ENCODE data around the gene ANO7. TPM values are rescaled to one million over a fixed set of nuclear protein-coding genes. Genes with fewer than 3 reads are reported as not detected.

Gene ANO7
- total RNA-seq, 3 donors from 2014 or later (not counting 1 experiment from before 2014, with no cell fraction given), result 0.97 to 1.4 (median 1.1) TPM

DNA sequence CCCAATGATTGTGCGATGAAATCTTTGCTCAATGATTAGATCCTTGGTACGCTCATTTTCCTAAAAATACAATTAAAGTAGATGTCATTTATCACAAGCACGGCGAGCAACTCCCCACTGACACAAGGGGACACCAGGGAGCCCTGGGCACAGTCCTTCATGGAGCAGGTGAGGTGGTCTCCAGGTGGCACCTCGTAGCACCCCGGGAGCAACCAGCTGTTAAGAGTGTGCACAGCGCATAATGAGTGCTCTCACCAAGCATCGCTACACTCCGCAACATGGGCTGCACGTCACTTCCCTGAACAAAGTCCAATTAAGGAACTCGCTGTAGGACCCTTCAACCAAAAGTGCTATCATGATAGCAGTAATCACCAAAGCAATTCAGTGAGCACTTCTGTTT lies 59.8 kb downstream of the ANO7 start:
- H3K4me1 Mint-ChIP-seq, result no peaks in the 10 kb centered on the region
- intact Hi-C loops (cut with micrococcal nuclease), result no loop called here
- H3K9me3 Mint-ChIP-seq, result no peaks in the 10 kb centered on the region
- peaks cover 33% of the 10 kb centered on the region for H3K36me3 Mint-ChIP-seq
- Histone ChIP-seq H3K36me3 (ENCODE audit: control insufficient read depth, insufficient read depth, low read length) (peaks cover 89% of the 10 kb centered on the region), H3K4me1 (ENCODE audit: control insufficient read depth, insufficient read depth, low read length) (no peaks in the 10 kb centered on the region), H3K27ac (ENCODE audit: low read length) (no peak overlapping the region), H3K4me3 (ENCODE audit: low read length) (no peak overlapping the region), H3K27me3 (ENCODE audit: control insufficient read depth, insufficient read depth, low read length) (no peaks in the 10 kb centered on the region), H3K9me3 (ENCODE audit: control insufficient read depth, insufficient read depth, low read length) (no peaks in the 10 kb centered on the region)
- no peaks in the 10 kb centered on the region for H3K27me3 Mint-ChIP-seq (ENCODE audit: low read depth in 2 of 2)
- TF ChIP-seq, protein P1, sequence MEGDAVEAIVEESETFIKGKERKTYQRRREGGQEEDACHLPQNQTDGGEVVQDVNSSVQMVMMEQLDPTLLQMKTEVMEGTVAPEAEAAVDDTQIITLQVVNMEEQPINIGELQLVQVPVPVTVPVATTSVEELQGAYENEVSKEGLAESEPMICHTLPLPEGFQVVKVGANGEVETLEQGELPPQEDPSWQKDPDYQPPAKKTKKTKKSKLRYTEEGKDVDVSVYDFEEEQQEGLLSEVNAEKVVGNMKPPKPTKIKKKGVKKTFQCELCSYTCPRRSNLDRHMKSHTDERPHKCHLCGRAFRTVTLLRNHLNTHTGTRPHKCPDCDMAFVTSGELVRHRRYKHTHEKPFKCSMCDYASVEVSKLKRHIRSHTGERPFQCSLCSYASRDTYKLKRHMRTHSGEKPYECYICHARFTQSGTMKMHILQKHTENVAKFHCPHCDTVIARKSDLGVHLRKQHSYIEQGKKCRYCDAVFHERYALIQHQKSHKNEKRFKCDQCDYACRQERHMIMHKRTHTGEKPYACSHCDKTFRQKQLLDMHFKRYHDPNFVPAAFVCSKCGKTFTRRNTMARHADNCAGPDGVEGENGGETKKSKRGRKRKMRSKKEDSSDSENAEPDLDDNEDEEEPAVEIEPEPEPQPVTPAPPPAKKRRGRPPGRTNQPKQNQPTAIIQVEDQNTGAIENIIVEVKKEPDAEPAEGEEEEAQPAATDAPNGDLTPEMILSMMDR (IDR thresholded peaks at IDR 0.05), result no peak
- H3K27ac Mint-ChIP-seq, result no peak overlapping the region
- no peak overlapping the region for H3K4me3 Mint-ChIP-seq
- 99% methylated on average over 11 of the region's 11 CpGs for WGBS (ENCODE audit: insufficient coverage)
- no peak for DNase-seq
- no peak for ATAC-seq

DNA sequence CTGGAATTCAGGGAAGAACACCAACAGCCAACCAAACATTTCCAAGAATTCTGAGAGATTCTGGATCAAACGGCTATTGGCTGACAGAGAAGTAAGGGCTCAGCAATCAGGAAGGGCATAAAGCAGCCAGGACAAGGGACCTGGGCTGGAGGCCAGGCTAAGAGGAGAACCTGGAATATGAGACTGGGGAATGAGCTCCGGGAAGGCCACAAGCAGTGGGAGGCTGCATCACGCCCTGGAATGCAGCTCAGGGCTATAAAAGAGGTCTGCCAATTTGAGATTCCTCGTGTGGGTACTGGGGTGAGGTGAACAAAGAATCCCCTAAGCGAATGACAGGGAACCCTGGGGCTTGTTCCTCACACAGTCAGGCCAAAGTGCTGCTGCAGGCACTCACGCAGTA lies 60.4 kb downstream of the ANO7 start:
- Mint-ChIP-seq H3K27ac (no peak overlapping the region), H3K4me3 (no peak overlapping the region), H3K4me1 (no peaks in the 10 kb centered on the region), H3K9me3 (no peaks in the 10 kb centered on the region), H3K36me3 (peaks cover 29% of the 10 kb centered on the region), H3K27me3 (ENCODE audit: low read depth in 2 of 2) (no peaks in the 10 kb centered on the region)
- Histone ChIP-seq H3K4me1 (ENCODE audit: control insufficient read depth, insufficient read depth, low read length) (no peaks in the 10 kb centered on the region), H3K27me3 (ENCODE audit: control insufficient read depth, insufficient read depth, low read length) (no peaks in the 10 kb centered on the region), H3K9me3 (ENCODE audit: control insufficient read depth, insufficient read depth, low read length) (no peaks in the 10 kb centered on the region), H3K27ac (ENCODE audit: low read length) (no peak overlapping the region), H3K36me3 (ENCODE audit: control insufficient read depth, insufficient read depth, low read length) (peaks cover 89% of the 10 kb centered on the region), H3K4me3 (ENCODE audit: low read length) (no peak overlapping the region)
- intact Hi-C loops (cut with micrococcal nuclease), result no loop called here
- TF ChIP-seq, protein P1 (IDR thresholded peaks at IDR 0.05), result no peak
- DNase-seq, result no peak
- WGBS (ENCODE audit: insufficient coverage), result 96% methylated on average over 6 of the region's 6 CpGs
- ATAC-seq, result no peak

DNA sequence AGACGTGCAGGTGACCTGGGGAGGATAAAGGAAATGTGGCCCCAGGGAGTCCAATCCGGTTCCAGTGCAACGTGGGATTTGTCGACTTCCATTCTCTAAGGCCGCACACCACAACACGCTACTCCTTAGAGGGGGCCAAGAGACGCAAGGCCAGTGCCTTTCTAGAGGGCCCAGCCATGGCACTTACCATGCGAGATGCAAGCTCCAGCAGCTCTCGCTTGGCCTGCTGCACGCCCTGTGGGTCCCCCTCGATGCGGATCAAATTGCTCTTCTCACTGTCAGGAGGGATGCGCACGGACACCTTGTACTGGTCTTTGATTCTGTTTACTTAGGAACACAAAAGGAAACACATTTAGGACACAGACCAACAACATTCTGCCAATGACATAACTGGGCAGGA lies 61.2 kb downstream of the ANO7 start:
- Histone ChIP-seq H3K9me3 (ENCODE audit: control insufficient read depth, insufficient read depth, low read length) (no peaks in the 10 kb centered on the region), H3K36me3 (ENCODE audit: control insufficient read depth, insufficient read depth, low read length) (peaks cover 87% of the 10 kb centered on the region), H3K27me3 (ENCODE audit: control insufficient read depth, insufficient read depth, low read length) (no peaks in the 10 kb centered on the region), H3K4me1 (ENCODE audit: control insufficient read depth, insufficient read depth, low read length) (no peaks in the 10 kb centered on the region), H3K4me3 (ENCODE audit: low read length) (no peak overlapping the region), H3K27ac (ENCODE audit: low read length) (no peak overlapping the region)
- Mint-ChIP-seq H3K4me3 (no peak overlapping the region), H3K27me3 (ENCODE audit: low read depth in 2 of 2) (no peaks in the 10 kb centered on the region), H3K27ac (no peak overlapping the region), H3K4me1 (no peaks in the 10 kb centered on the region), H3K36me3 (peaks cover 22% of the 10 kb centered on the region), H3K9me3 (no peaks in the 10 kb centered on the region)
- intact Hi-C loops (cut with micrococcal nuclease), result no loop called here
- DNase-seq, result no peak
- TF ChIP-seq, protein P1 (IDR thresholded peaks at IDR 0.05), result no peak
- no peak for ATAC-seq
- 97% methylated on average over 14 of the region's 14 CpGs for WGBS (ENCODE audit: insufficient coverage)

DNA sequence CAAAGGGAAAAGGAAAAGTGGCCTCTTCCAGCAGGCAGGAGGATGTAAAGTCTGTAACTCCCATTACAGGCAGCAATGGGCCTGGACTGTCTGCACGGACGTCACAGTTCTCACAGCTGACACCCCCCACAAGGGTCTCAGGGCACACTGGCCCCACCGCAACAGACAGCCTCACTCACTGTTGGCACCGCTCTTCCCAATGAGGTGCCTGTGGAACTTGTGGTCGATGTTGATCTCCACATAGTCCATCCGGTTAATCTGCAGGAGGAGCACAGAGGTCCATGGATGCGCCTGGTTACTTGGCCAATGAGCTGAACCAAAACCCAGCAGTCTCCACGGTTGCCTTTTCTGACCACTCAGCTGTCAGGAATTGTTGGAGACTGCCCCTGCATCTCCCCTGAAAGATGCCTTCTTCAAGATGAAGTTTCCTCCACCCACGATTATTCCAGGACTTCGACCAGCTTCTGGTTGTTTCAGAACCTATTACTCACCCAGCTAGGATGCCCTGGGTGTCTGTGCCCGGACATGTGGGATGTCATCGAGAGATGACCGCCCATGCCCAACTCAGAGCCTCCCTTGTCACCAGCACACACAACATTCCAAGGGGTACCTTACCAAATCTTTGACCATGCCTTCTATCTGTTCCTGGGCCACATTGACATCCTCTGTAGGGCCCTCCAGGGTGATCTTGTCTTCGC lies 64.5 kb downstream of the ANO7 start:
- WGBS (ENCODE audit: insufficient coverage), result 98% methylated on average over 14 of the region's 14 CpGs
- no peaks in the 10 kb centered on the region for H3K27me3 Mint-ChIP-seq (ENCODE audit: low read depth in 2 of 2)
- no peaks in the 10 kb centered on the region for H3K9me3 ChIP-seq (ENCODE audit: control insufficient read depth, insufficient read depth, low read length)
- H3K9me3 Mint-ChIP-seq, result no peaks in the 10 kb centered on the region
- ATAC-seq (no peak), DNase-seq (no peak)
- no peaks in the 10 kb centered on the region for H3K27me3 ChIP-seq (ENCODE audit: control insufficient read depth, insufficient read depth, low read length)
- H3K4me3 Mint-ChIP-seq, result no peak overlapping the region
- H3K4me1 Mint-ChIP-seq, result peaks cover 13 to 14% of the 10 kb centered on the region in 2 donors
- peaks cover 7% of the 10 kb centered on the region for H3K4me1 ChIP-seq (ENCODE audit: control insufficient read depth, insufficient read depth, low read length)
- intact Hi-C loops (cut with micrococcal nuclease), result no loop called here
- peaks cover 16% of the 10 kb centered on the region for H3K36me3 Mint-ChIP-seq
- no peak overlapping the region for H3K4me3 ChIP-seq (ENCODE audit: low read length)
- no peak overlapping the region for H3K27ac Mint-ChIP-seq
- H3K27ac ChIP-seq (ENCODE audit: low read length), result no peak overlapping the region
- peaks cover 81% of the 10 kb centered on the region for H3K36me3 ChIP-seq (ENCODE audit: control insufficient read depth, insufficient read depth, low read length)
- TF ChIP-seq, protein P1 (IDR thresholded peaks at IDR 0.05), result no peak
